CD4-positive, alpha-beta memory T cell (primary cell): ENCODE measurements around the gene PROB1. TPM values are rescaled to one million over a fixed set of nuclear protein-coding genes. Genes with fewer than 3 reads are reported as not detected.
"Not testable (repeated sequence)": the region's sequence is repeated elsewhere in the genome, so short reads cannot be mapped to it uniquely, and the experiment has no call there.

Source experiments
- CTCF ChIA-PET: fragments of 350-600 bp; sonication (Branson Sonifier 250); formaldehyde crosslinking; loops from one replicate; lab custom pipeline; 2021; ENCODE audit warnings: inconsistent platforms; ENCODE audit not compliant: partially characterized antibody; lab: Charles Lee
- POLR2A ChIA-PET: fragments of 350-600 bp; sonication (Branson Sonifier 250); formaldehyde crosslinking; loops from one replicate; lab custom pipeline; 2021; ENCODE audit not compliant: partially characterized antibody; lab: Charles Lee
- DNase-seq, 5 donors: peaks; one replicate each; pipeline versions ENCODE4 v3.0.0 to v3.0.0-alpha.2; 2020 to 2022; ENCODE audit warnings: mixed read lengths in 1 of 5
- H3K27ac ChIP-seq: one replicate; pipeline ENCODE4 v1.7.0; 2013; ENCODE audit warnings: low read depth, low read length
- H3K27me3 ChIP-seq: 2 replicates; pipeline ENCODE4 v1.7.0; 2013; ENCODE audit warnings: mild to moderate bottlenecking, low read length, moderate library complexity; ENCODE audit not compliant: insufficient read depth
- H3K36me3 ChIP-seq: 2 replicates; pipeline ENCODE4 v1.7.0; 2013; ENCODE audit warnings: mild to moderate bottlenecking, low read length, moderate library complexity; ENCODE audit not compliant: insufficient read depth
- H3K4me1 ChIP-seq: 2 replicates; pipeline ENCODE4 v1.7.0; 2013; ENCODE audit warnings: mild to moderate bottlenecking, low read length, moderate library complexity; ENCODE audit not compliant: insufficient read depth
- H3K4me3 ChIP-seq, 2 donors: one replicate each; pipeline ENCODE4 v1.7.0; 2013; ENCODE audit warnings: low read length in 2 of 2, mild to moderate bottlenecking in 1 of 2
- H3K9me3 ChIP-seq, 2 donors: one replicate each; pipeline ENCODE4 v1.7.0; 2013; ENCODE audit warnings: low read length in 2 of 2, control low read depth in 1 of 2; ENCODE audit not compliant: control insufficient read depth in 1 of 2
- H3K27ac Mint-ChIP-seq, 7 donors: one replicate each; pipeline ENCODE4 v1.8.0; 2020 to 2021; ENCODE audit warnings: mixed read lengths in 7 of 7, mild to moderate bottlenecking in 6 of 7, inconsistent platforms in 3 of 7, moderate library complexity in 3 of 7
- H3K27me3 Mint-ChIP-seq, 2 donors: one replicate each; pipeline ENCODE4 v1.8.0; 2020 to 2021; ENCODE audit warnings: mixed read lengths in 2 of 2
- H3K36me3 Mint-ChIP-seq, 2 donors: one replicate each; pipeline ENCODE4 v1.8.0; 2020 to 2021; ENCODE audit warnings: mixed read lengths in 2 of 2, inconsistent platforms in 1 of 2, mild to moderate bottlenecking in 1 of 2
- H3K4me1 Mint-ChIP-seq, 4 donors: one replicate each; pipeline ENCODE4 v1.8.0; 2020 to 2021; ENCODE audit warnings: mixed read lengths in 4 of 4, mild to moderate bottlenecking in 1 of 4
- H3K4me3 Mint-ChIP-seq, 8 donors: one replicate each; pipeline ENCODE4 v1.8.0; 2020 to 2021; ENCODE audit warnings: mixed read lengths in 8 of 8, mild to moderate bottlenecking in 7 of 8, moderate library complexity in 6 of 8, inconsistent platforms in 3 of 8
- H3K9me3 Mint-ChIP-seq, 8 donors: one replicate each; pipeline ENCODE4 v1.8.0; 2020 to 2021; ENCODE audit warnings: mixed read lengths in 8 of 8, mild to moderate bottlenecking in 5 of 8, inconsistent platforms in 3 of 8, moderate library complexity in 1 of 8
- intact Hi-C: fragments of 100-400 bp; cut with micrococcal nuclease; formaldehyde crosslinking; loops from one replicate; pipeline ENCODE4 v1.15.1; 2023
- polyA plus RNA-seq, 2 donors: library from polyadenylated mRNA; unstranded; fragments of 300-500 nt; fragmentation: Illumina TruSeq; gene quantifications; one replicate each; pipeline ENCODE4 v1.2.3, GENCODE V29; 2021
- total RNA-seq, 2 experiments: library from RNA; stranded (reverse); gene quantifications; one replicate each; pipeline ENCODE4 v1.2.3, GENCODE V29; 2021

PROB1 gene
- total and polyA plus RNA-seq, 4 experiments from 2014 or later, result 0.11 to 1.3 (median 0.70) TPM

DNA sequence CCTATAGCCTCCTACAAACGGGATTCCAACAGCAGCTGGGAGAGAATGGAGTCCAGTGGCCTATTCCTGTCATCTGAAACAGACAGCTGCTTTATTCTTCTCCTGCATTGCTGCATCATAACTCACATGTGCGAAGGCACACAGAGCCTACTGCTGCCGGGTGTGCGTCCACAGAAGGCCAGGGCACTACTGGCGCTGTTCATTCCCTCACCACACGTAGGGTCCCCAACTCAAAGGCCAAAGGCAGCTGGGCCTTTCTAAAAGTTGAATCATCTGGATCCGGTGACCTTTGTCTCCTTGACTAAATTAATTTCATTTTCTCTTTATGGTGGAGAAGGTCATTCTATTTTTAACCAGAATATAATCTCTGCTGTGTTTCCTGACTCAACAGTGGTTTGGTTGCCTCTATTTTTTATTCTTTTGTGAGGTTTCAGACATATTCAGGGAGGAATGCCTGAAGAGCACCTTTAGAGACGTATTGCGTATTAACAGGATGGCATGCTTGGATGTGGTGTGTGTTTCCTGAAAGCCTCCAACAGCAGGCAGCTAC, 19.8 kb upstream of the PROB1 start:
- Histone ChIP-seq H3K4me1 (peaks cover 31% of the 10 kb centered on the region), H3K36me3 (no peaks in the 10 kb centered on the region), H3K27ac (peak overlapping the region; percentile 3), H3K27me3 (no peaks in the 10 kb centered on the region), H3K9me3 (no peaks in the 10 kb centered on the region), H3K4me3 (no peak overlapping the region)
- ChIA-PET CTCF (interaction anchor here (0.8 to 2.7 kb wide), 4 partner anchors 12 to 204 kb away, joined by 3 to 19 read pairs (median 4); no protein-coding TSS in a partner anchor), POLR2A (interaction anchor here (0.5 to 1.8 kb wide), 5 partner anchors 11 to 1056 kb away, joined by 3 to 11 read pairs (median 3); partner anchors contain the start of genes DNAJC18 and SPATA24)
- Mint-ChIP-seq H3K36me3 (peaks cover 4 to 7% of the 10 kb centered on the region in 2 donors), H3K27ac (peak overlapping the region in 6 of 7 donors; percentile 33 to 85 (median 66)), H3K9me3 (no peaks in the 10 kb centered on the region), H3K27me3 (no peaks in the 10 kb centered on the region), H3K4me1 (peaks cover 13 to 33% (median 23%) of the 10 kb centered on the region in 4 donors), H3K4me3 (peak overlapping the region; percentile 0 to 66 (median 38))
- DNase-seq, result peak in 2 of 5 donors; percentile 23 to 37
- intact Hi-C loops, result no loop called here

DNA sequence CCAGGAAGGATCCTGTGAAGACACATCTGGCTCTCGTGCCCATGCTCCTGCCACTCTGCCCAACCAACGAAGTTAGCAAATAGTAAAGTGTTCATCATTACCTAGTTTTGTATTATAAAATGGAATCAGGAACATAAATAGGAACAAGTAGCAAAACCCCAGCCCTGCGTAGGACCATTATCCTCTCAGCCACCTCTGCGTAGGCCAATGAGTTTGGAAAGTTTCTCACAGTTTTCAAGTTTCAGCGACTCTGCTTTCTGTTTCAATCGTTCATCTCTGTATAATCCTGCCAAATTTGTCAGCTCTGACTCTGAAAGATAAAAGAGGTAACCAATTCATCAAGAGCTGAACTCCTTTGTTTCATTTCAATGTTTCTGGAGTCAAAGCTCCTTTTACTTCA, 19.1 kb upstream of the PROB1 start:
- ChIA-PET CTCF (interaction anchor here (1.0 to 2.7 kb wide), 5 partner anchors 8 to 105 kb away, joined by 3 to 19 read pairs (median 4); no protein-coding TSS in a partner anchor), POLR2A (interaction anchor here (0.5 to 1.8 kb wide), 3 partner anchors 10 to 1056 kb away, joined by 3 to 11 read pairs (median 3); partner anchors contain the start of gene SPATA24)
- Histone ChIP-seq H3K27ac (peak overlapping the region; percentile 3), H3K9me3 (no peaks in the 10 kb centered on the region), H3K36me3 (no peaks in the 10 kb centered on the region), H3K4me3 (no peak overlapping the region), H3K4me1 (peaks cover 31% of the 10 kb centered on the region), H3K27me3 (no peaks in the 10 kb centered on the region)
- DNase-seq, result no peak
- Mint-ChIP-seq H3K27ac (peak overlapping the region in 4 of 7 donors; percentile 3 to 48 (median 39)), H3K4me3 (peak overlapping the region in 7 of 8 donors; percentile 11 to 66 (median 53)), H3K27me3 (no peaks in the 10 kb centered on the region), H3K4me1 (peaks cover 13 to 33% (median 23%) of the 10 kb centered on the region in 4 donors), H3K9me3 (no peaks in the 10 kb centered on the region), H3K36me3 (peaks cover 0 to 7% of the 10 kb centered on the region in 2 donors)
- intact Hi-C loops, result no loop called here

DNA sequence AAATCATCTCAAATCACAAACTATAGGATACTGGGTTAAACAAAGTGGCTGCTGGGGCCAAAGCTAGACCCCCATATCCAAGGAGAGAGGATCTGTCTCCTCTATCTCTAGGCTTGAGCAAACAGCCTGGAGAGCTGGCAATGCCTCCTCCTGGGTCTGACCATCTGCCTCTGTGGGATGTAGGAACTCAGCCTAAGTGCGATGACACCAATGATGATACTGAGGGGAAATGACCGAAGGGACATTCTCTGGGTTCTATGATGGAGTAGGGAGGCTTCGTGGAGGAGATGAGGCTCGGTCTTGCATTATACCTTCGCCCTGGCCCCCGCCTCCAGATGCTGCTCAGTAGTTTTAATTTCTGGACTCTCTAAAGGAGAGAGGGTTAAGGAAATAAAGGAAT, 18.2 kb upstream of the PROB1 start:
- Mint-ChIP-seq H3K4me3 (no peak overlapping the region), H3K27ac (peak overlapping the region in 1 of 7 donors; percentile 3), H3K36me3 (no peaks in the 10 kb centered on the region), H3K27me3 (no peaks in the 10 kb centered on the region), H3K4me1 (peaks cover 13 to 33% (median 23%) of the 10 kb centered on the region in 4 donors), H3K9me3 (no peaks in the 10 kb centered on the region)
- H3K27me3 ChIP-seq, result no peaks in the 10 kb centered on the region
- H3K9me3 ChIP-seq, result no peaks in the 10 kb centered on the region
- H3K4me1 ChIP-seq, result peaks cover 31% of the 10 kb centered on the region
- no peaks in the 10 kb centered on the region for H3K36me3 ChIP-seq
- no peak overlapping the region for H3K27ac ChIP-seq
- POLR2A ChIA-PET, result no interaction called here
- intact Hi-C loops, result no loop called here
- no peak for DNase-seq
- CTCF ChIA-PET, result interaction anchor here (1.0 to 1.2 kb wide), 3 partner anchors 9 to 213 kb away, joined by 3 to 4 read pairs (median 3); no protein-coding TSS in a partner anchor
- no peak overlapping the region for H3K4me3 ChIP-seq

DNA sequence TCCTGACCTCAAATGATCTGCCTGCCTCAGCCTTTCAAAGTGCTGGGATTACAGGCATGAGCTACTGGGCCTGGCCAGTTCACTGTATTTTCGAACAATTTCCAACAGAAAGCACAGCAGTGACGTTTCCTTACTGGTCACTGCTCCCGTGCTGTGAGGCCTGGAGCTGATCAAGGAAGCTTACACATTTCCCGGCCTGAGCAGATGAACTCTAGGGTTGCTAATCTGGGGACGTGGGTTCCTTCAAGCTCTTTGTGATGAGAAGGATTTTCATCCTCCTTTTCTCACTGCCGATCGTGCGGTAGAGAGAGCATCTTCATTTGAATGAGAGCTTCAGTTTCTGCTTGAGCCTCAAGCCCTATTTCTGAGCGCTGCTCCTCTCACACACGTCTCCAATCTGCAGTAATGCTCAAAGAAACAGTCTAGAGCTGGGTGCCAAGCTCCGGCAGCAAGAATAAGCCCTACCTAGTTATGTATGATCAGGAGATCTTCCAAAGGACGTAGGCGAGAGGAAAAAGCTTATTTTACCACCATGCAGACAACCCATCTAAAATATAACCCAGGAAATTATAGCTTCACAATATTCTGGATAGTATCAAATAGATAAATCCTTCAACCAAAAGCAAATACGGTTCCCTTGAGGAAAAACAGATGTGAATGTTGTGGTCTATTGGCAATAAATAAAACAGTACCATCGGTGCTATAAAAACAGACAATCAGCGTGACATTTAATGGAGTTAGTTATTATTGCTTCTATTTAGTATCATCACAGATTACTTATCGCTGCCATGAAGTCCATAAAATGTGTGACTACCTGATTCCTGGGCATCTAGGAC, 16.3 kb upstream of the PROB1 start:
- no peak overlapping the region for H3K4me3 Mint-ChIP-seq
- Histone ChIP-seq H3K4me3 (no peak overlapping the region), H3K27me3 (no peaks in the 10 kb centered on the region), H3K9me3 (no peaks in the 10 kb centered on the region), H3K36me3 (no peaks in the 10 kb centered on the region), H3K4me1 (peaks cover 31% of the 10 kb centered on the region), H3K27ac (no peak overlapping the region)
- intact Hi-C loops, result no loop called here
- ChIA-PET POLR2A (interaction anchor here (1.3 to 1.5 kb wide), 2 partner anchors 70 to 150 kb away, joined by 3 to 5 read pairs; partner anchors contain the start of gene UBE2D2), CTCF (interaction anchor here (0.5 to 4.6 kb wide), 7 partner anchors 9 to 222 kb away, joined by 3 to 29 read pairs (median 4); no protein-coding TSS in a partner anchor)
- no peak for DNase-seq
- no peaks in the 10 kb centered on the region for H3K36me3 Mint-ChIP-seq
- H3K9me3 Mint-ChIP-seq, result no peaks in the 10 kb centered on the region
- no peak overlapping the region for H3K27ac Mint-ChIP-seq
- H3K4me1 Mint-ChIP-seq, result peaks cover 11 to 33% (median 22%) of the 10 kb centered on the region in 4 donors
- H3K27me3 Mint-ChIP-seq, result no peaks in the 10 kb centered on the region

DNA sequence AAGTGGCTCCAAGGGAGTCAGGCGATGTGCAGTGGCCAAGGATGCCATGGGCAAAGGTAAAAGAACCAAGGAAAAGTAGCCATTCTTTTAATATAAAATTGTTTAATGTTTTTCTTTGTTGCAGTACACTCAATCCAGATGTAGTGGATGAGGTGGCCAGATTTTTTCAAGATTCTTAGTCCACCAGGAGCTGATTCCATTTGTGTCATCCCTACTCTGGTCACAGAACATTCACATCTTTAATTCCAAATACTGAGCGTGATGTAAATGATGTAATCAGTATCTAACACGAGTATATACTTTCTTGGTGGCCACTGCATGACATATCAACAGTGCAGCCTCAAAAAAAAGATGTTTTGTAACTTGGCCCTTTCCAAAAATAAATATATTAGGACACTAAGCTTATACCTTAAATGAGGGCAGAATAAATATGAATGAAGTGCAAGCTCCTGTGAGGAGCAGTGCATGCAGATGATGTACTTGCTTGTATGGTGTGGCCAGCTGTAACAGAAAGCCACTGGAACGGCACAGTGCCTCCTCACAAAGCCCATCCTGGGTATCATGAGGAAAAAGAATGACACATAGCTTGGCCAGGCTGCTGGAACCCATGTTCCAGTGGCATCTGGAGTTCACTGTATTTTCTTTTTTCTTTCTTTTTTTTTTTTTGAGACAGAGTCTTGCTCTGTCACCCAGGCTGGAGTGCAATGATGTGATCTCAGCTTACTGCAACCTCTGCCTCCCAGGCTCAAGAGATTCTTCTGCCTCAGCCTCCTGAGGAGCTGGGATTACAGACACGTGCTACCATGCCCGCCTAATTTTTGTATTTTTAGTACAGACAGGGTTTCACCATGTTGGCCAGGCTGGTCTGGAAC, 15.5 kb upstream of the PROB1 start:
- POLR2A ChIA-PET, result interaction anchor here (0.7 to 1.5 kb wide), 2 partner anchors 71 to 155 kb away, joined by 3 to 5 read pairs; no protein-coding TSS in a partner anchor
- H3K27me3 Mint-ChIP-seq, result no peaks in the 10 kb centered on the region
- no peak overlapping the region for H3K27ac ChIP-seq
- H3K9me3 ChIP-seq, result no peaks in the 10 kb centered on the region
- intact Hi-C loops, result no loop called here
- peaks cover 11 to 25% (median 15%) of the 10 kb centered on the region in 4 donors for H3K4me1 Mint-ChIP-seq
- no peak for DNase-seq
- no peak overlapping the region for H3K4me3 Mint-ChIP-seq
- peaks cover 23% of the 10 kb centered on the region for H3K4me1 ChIP-seq
- no peaks in the 10 kb centered on the region for H3K27me3 ChIP-seq
- H3K27ac Mint-ChIP-seq, result no peak overlapping the region
- H3K36me3 ChIP-seq, result no peaks in the 10 kb centered on the region
- no peak overlapping the region for H3K4me3 ChIP-seq
- H3K36me3 Mint-ChIP-seq, result no peaks in the 10 kb centered on the region
- CTCF ChIA-PET, result interaction anchor here (0.6 to 4.6 kb wide), 7 partner anchors 8 to 221 kb away, joined by 3 to 29 read pairs (median 4); no protein-coding TSS in a partner anchor
- no peaks in the 10 kb centered on the region for H3K9me3 Mint-ChIP-seq

DNA sequence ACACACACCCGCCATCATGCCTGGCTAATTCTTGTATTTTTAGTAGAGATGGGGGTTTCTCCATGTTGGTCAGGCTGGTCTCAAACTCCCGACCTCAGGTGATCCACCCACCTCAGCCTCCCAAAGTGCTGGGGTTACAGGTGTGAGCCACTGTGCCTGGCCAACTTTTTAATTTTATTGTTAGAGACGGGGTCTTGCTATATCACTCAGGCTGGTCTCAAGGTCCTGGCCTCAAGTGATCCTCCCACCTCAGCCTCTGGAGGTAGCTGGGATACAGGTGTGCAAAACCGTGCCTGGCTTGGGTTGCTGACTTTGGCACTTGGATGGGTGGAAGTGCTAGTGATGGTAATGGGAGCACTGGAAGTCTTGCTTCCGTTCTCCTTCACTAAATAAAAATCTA, 14.2 kb upstream of the PROB1 start:
- H3K4me1 Mint-ChIP-seq, result peaks cover 10 to 19% (median 12%) of the 10 kb centered on the region in 4 donors
- H3K36me3 Mint-ChIP-seq, H3K27ac ChIP-seq, H3K4me3 ChIP-seq, H3K9me3 Mint-ChIP-seq, H3K27ac Mint-ChIP-seq, H3K27me3 ChIP-seq, H3K36me3 ChIP-seq, POLR2A ChIA-PET, H3K9me3 ChIP-seq, DNase-seq, H3K27me3 Mint-ChIP-seq, H3K4me3 Mint-ChIP-seq: not testable (repeated sequence)
- peaks cover 19% of the 10 kb centered on the region for H3K4me1 ChIP-seq
- intact Hi-C loops, result loop anchor here (10.0 kb wide), 1 partner anchor 436 kb away; no protein-coding TSS in a partner anchor
- CTCF ChIA-PET, result interaction anchor here (1.0 to 4.6 kb wide), 2 partner anchors 103 to 105 kb away, joined by 3 to 15 read pairs; no protein-coding TSS in a partner anchor
